Thyroid gland (tissue), 4 donors: Measurements from ENCODE around the gene ABCG1. TPM values are rescaled to one million over a fixed set of nuclear protein-coding genes. Genes with fewer than 3 reads are reported as not detected.

Source experiments
- DNase-seq, 2 donors: peaks; one replicate each; pipeline ENCODE4 v3.0.0-alpha.2; 2019
- H3K27ac ChIP-seq, 3 donors: fragments of 200-600 bp; sonication (generic); 1 replicate in 2 of 3; 2 replicates in 1 of 3; pipeline ENCODE4 v1.5.1; 2016 to 2019; ENCODE audit warnings: mild to moderate bottlenecking in 1 of 3, moderate library complexity in 1 of 3
- H3K27me3 ChIP-seq: fragments of 200-600 bp; sonication (generic); one replicate; pipeline ENCODE4 v1.5.1; 2019
- H3K36me3 ChIP-seq, 2 donors: fragments of 200-600 bp; sonication (generic); one replicate each; pipeline ENCODE4 v1.5.1; 2016 to 2019
- H3K4me1 ChIP-seq, 2 donors: fragments of 200-600 bp; sonication (generic); one replicate each; pipeline ENCODE4 v1.5.1; 2017 to 2019
- H3K4me3 ChIP-seq, 3 donors: fragments of 200-600 bp; sonication (generic); replicated peaks in 1 of 3; 1 replicate in 2 of 3; 2 replicates in 1 of 3; pipeline ENCODE4 v1.5.1; 2016; ENCODE audit warnings: mild to moderate bottlenecking in 1 of 3
- H3K9me3 ChIP-seq: fragments of 200-600 bp; sonication (generic); one replicate; pipeline ENCODE4 v1.5.1; 2017
- POLR2A ChIP-seq, 2 donors: fragments of 450-650 bp; IDR thresholded peaks; one replicate each; pipeline ENCODE4 v1.6.1; 2017; ENCODE audit warnings: antibody characterized with exemption in 2 of 2, mild to moderate bottlenecking in 2 of 2, moderate library complexity in 1 of 2
- WGBS, 2 donors: methylation state at CpG; one replicate each; pipeline ENCODE4 v1.1.5; 2017; 5-methylcytosine and 5-hydroxymethylcytosine counted together
- intact Hi-C: fragments of 100-400 bp; cut with DNase I; formaldehyde crosslinking; loops from one replicate; pipeline ENCODE4 v1.15.1; 2023
- total RNA-seq, 4 donors: library from RNA; depleted of rRNA; stranded (reverse); fragments of >200 nt; gene quantifications; one replicate each; pipeline ENCODE4 v1.2.3, GENCODE V29; 2016
- TF ChIP-seq, protein P1 (sequence below), 6 experiments: fragments of 200-600 bp in 3 of 6; fragments of 450-650 bp in 3 of 6; sonication (generic) in 3 of 6; IDR thresholded peaks; one replicate each; pipeline ENCODE4 v1.5.1; 2016 to 2019; ENCODE audit warnings: antibody characterized with exemption in 6 of 6, mild to moderate bottlenecking in 2 of 6, inconsistent platforms in 1 of 6, moderate library complexity in 1 of 6

Gene ABCG1
- total RNA-seq, 4 donors from 2014 or later = 13.8 to 34.1 (median 18.9) TPM

DNA sequence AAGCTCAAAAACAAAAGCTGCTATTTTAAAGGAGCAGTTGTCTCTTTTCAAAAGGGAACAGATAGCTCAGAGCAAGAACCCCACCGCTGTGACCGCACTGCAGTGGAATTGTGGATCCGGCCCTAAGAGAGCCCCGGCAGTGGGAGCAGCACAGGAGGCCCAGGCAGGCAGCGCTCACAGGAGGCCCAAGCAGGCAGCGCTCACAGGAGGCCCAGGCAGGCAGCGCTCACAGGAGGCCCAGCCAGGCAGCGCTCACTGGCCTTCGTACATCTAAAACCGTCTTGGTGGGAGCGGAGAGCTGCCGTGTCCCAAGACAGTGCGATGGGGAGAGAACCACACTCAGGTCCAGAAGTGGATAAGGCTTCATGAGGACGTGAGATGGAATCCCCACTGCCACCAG, 92.2 kb downstream of the ABCG1 start:
- Histone ChIP-seq H3K27me3 (no peaks in the 10 kb centered on the region), H3K4me1 (peaks cover 36 to 56% of the 10 kb centered on the region in 2 donors), H3K9me3 (no peaks in the 10 kb centered on the region), H3K27ac (peak overlapping the region in 2 of 3 donors; percentile 92 to 95), H3K36me3 (peaks cover 0 to 8% of the 10 kb centered on the region in 2 donors), H3K4me3 (no peak overlapping the region)
- 94 to 96% methylated on average over 8 to 14 of the region's 14 CpGs for WGBS, 2 donors
- no peak for TF ChIP-seq POLR2A (IDR thresholded peaks at IDR 0.05)
- TF ChIP-seq, protein P1, sequence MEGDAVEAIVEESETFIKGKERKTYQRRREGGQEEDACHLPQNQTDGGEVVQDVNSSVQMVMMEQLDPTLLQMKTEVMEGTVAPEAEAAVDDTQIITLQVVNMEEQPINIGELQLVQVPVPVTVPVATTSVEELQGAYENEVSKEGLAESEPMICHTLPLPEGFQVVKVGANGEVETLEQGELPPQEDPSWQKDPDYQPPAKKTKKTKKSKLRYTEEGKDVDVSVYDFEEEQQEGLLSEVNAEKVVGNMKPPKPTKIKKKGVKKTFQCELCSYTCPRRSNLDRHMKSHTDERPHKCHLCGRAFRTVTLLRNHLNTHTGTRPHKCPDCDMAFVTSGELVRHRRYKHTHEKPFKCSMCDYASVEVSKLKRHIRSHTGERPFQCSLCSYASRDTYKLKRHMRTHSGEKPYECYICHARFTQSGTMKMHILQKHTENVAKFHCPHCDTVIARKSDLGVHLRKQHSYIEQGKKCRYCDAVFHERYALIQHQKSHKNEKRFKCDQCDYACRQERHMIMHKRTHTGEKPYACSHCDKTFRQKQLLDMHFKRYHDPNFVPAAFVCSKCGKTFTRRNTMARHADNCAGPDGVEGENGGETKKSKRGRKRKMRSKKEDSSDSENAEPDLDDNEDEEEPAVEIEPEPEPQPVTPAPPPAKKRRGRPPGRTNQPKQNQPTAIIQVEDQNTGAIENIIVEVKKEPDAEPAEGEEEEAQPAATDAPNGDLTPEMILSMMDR (IDR thresholded peaks at IDR 0.05) = no peak
- intact Hi-C loops = loop anchor here (10.0 kb wide), 1 partner anchor 74 kb away; no protein-coding TSS in a partner anchor
- DNase-seq = no peak

DNA sequence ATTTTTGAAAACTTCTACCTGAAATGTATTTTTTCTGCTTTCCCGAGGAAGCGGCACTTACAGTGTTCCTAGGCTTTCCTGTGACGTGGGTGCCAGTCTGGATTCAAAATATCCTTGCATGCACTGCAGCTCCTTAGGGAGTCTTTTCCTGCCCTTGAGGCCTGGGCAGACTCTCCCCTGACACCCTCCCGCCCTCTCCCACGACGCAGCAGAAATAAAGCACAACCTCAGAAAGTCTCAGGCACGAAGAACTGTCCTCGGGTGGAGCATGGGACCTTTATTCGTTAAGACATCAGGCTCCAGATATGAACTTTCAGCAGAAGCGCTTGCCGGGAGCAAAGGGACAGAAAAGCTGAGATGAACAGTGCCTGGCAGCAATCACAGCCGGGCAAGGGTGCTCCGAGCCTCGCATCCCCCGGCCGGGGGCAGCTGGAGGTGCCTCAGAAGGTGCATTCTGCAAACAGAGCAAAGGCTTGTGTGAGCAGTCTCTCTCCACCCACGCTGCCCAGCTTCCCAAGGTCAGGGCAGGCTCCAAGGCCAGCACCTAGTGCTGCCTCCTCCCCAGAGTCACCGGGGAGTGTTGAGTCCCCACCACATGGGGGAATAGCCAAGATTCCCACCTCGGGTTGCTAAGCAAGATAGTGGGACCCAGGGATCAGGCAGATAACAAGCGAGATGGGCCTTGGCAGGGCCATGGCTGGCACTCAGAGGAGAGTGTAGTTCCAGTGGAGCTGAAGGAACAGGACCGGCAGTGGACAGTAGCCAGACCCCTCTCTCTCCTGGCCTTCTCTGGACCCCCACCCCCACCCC, 93.1 kb downstream of the ABCG1 start:
- DNase-seq = peak in 1 of 2 donors; percentile 35

DNA sequence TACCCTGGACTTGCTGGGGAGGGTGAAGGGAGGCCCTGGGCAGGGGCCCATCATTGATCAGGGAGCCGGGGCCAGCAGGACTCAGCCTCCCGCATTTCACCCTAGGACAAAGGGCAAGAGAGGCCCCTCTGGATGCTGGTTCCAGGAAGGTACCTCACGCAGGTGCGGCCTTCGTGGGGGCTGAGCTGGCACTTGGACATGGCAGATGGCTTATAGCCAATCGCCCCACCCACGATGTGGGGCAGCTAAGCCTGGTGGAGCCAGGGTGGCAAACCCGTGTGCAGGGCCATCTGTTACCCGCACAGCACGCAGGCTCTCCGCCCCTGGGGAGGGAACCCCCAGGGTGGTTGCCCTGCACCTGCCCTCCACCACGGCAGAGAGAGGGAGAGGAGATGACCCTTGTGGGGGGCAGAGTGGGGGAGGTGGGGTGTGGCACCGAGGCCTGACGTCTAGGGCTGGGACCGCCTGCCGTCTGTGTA, 93.7 kb downstream of the ABCG1 start:
- H3K4me1 ChIP-seq = peaks cover 41 to 64% of the 10 kb centered on the region in 2 donors
- H3K9me3 ChIP-seq = no peaks in the 10 kb centered on the region
- intact Hi-C loops = loop anchor here (10.0 kb wide), 1 partner anchor 72 kb away; no protein-coding TSS in a partner anchor
- peak overlapping the region; percentile 83 to 95 (median 92) for H3K27ac ChIP-seq
- DNase-seq = no peak
- peaks cover 0 to 8% of the 10 kb centered on the region in 2 donors for H3K36me3 ChIP-seq
- H3K27me3 ChIP-seq = no peaks in the 10 kb centered on the region
- 70 to 86% methylated on average over 7 to 12 of the region's 16 CpGs for WGBS, 2 donors
- TF ChIP-seq POLR2A (IDR thresholded peaks at IDR 0.05) = no peak
- TF ChIP-seq, protein P1 (IDR thresholded peaks at IDR 0.05) = no peak
- peak overlapping the region in 1 of 3 donors; percentile 18 for H3K4me3 ChIP-seq

More for the DNA sequence above, 93.1 kb downstream of the ABCG1 start:
- Histone ChIP-seq H3K36me3 (peaks cover 0 to 8% of the 10 kb centered on the region in 2 donors), H3K27me3 (no peaks in the 10 kb centered on the region), H3K9me3 (no peaks in the 10 kb centered on the region), H3K27ac (peak overlapping the region; percentile 83 to 95 (median 92)), H3K4me1 (peaks cover 41 to 64% of the 10 kb centered on the region in 2 donors), H3K4me3 (no peak overlapping the region)
- WGBS, 2 donors = 85 to 87% methylated on average over 16 to 17 of the region's 21 CpGs
- intact Hi-C loops = loop anchor here (10.0 kb wide), 1 partner anchor 73 kb away; no protein-coding TSS in a partner anchor
- TF ChIP-seq POLR2A (IDR thresholded peaks at IDR 0.05) = no peak
- TF ChIP-seq, protein P1 (IDR thresholded peaks at IDR 0.05) = no peak

DNA sequence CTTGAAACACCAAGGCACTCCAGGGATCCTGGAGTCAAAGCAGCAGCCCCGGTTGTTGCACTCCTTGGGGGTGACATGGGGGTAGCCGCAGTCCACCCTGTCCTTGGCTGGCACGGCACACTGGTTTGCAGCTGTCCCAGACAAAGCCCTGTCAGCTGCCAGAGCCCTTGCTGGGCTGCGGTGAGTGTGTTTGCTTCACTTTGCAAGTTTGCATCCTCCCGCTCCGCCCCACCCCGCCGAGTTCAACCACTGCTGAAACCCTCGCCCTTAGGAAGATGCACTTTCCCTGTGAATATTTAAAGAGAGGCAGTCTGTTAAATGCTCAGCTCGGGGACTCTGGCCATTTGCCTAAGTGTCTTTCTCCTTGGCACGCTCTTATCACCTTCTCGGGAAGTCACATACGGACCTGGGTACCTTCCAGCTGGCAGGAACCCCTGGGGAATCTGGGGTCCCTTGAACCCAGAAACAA, 94.6 kb downstream of the ABCG1 start:
- Histone ChIP-seq H3K36me3 (peaks cover 0 to 8% of the 10 kb centered on the region in 2 donors), H3K4me1 (peaks cover 41 to 64% of the 10 kb centered on the region in 2 donors), H3K27me3 (no peaks in the 10 kb centered on the region), H3K4me3 (peak overlapping the region in 2 of 3 donors; percentile 7 to 18), H3K9me3 (no peaks in the 10 kb centered on the region), H3K27ac (peak overlapping the region; percentile 83 to 95 (median 92))
- peak; percentile 65 to 71 for DNase-seq
- intact Hi-C loops = loop anchor here (10.0 kb wide), 1 partner anchor 71 kb away; no protein-coding TSS in a partner anchor
- WGBS, 2 donors = 12 to 26% methylated on average over 11 to 12 of the region's 13 CpGs
- peak in 1 of 2 donors; percentile 30 for TF ChIP-seq POLR2A (IDR thresholded peaks at IDR 0.05)
- TF ChIP-seq, protein P1 (IDR thresholded peaks at IDR 0.05) = no peak
